PFSK-1 (cell line): ENCODE measurements around the gene NLRP6.
A peak's percentile ranks its signal among the peaks of the same experiment; 100 is the strongest.

Experiments used
- FOXP2 ChIP-seq: optimal IDR thresholded peaks from 2 replicates; pipeline ENCODE3; 2011; ENCODE audit warnings: borderline replicate concordance, control low read depth, inconsistent platforms; ENCODE audit not compliant: insufficient read depth; ENCODE audit errors: extremely low read length, extremely low read depth
- POLR2AphosphoS5 ChIP-seq: IDR thresholded peaks from 2 replicates; pipeline ENCODE4 v1.6.1; 2012; ENCODE audit warnings: low read depth, mild to moderate bottlenecking, control low read depth, low read length, moderate library complexity
- SIN3A ChIP-seq: IDR thresholded peaks from 2 replicates; pipeline ENCODE4 v1.6.1; 2012; ENCODE audit warnings: mild to moderate bottlenecking, low read length, moderate library complexity, borderline replicate concordance; ENCODE audit not compliant: insufficient read depth
- TAF1 ChIP-seq: IDR thresholded peaks from 2 replicates; pipeline ENCODE4 v1.6.1; 2012; ENCODE audit warnings: low read length, control low read depth, borderline replicate concordance; ENCODE audit not compliant: insufficient read depth

DNA sequence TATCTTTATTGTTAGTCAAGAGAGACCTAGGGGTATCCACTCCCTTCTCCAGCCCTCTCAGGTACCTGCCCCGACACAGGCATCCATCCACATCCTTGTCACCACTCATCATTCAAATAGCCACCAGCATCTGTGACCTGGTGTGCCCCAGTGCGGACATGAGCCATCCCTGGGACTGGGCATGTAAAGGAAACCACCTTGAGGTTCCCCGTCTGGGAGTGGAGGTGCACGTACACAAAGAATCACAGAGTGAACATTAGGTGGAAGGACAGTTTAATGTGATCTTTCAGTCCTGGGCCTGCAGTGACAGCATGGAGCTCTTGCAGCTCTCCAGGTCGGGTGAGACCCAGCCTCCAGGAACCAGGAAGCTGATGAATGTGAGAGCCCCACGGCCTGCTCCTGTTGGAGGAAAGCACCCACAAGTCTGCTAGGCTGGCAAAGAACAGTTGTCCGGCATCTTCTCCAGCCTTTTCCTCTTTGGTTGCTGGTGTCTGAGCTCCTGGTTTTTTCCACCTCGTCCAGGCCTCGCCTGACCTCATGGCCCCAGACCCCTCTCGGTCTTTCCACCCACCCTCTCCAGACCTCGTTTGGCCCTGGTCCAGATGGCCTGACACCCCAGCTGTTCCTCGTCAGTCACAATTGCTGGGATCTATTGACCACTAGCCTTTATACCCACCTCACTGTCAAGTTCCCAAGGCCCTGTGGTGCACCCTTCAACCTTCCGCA, 24.9 kb upstream of the NLRP6 start:
- TF ChIP-seq SIN3A (no peak), POLR2AphosphoS5 (peak; percentile 59; the same call in 1 of the 2 replicates), FOXP2 (no peak), TAF1 (no peak)
